ENCODE results near the gene DDX42.

- no peak for TF ChIP-seq CTCF (IDR thresholded peaks at IDR 0.05 in 8 of 11, conservative IDR thresholded peaks at IDR 0.05 in 3 of 11)
- TF ChIP-seq POLR2A (IDR thresholded peaks at IDR 0.05): no peak
- no peak for TF ChIP-seq POLR2AphosphoS5 (IDR thresholded peaks at IDR 0.05)
Observed at GRCh38 chr17:63772801-63773271, 1.1 kb upstream of the DDX42 start.

Data from spleen (tissue), 7 donors.